Hematopoietic multipotent progenitor cell treated with erythropoietin and hydrocortisone succinate and interleukin-3 and kit ligand, for 8 days (in vitro differentiated cells): ENCODE data around the gene EPHB1.
A peak's percentile ranks its signal among the peaks of the same experiment; 100 is the strongest.

Experiments used
- DNase-seq: peaks from one replicate; pipeline ENCODE4 v3.0.0-alpha.2; 2015

The EPHB1 gene

GRCh38 chr3:134794950-134795745 lies at the start of gene EPHB1:
Gene EPHB1 (plus strand): TSS chr3:134795260.
- DNase-seq, result peak; percentile 72

- no peak for DNase-seq
Observed at GRCh38 chr3:134748698-134749097, 46.4 kb upstream of the EPHB1 start.

DNA sequence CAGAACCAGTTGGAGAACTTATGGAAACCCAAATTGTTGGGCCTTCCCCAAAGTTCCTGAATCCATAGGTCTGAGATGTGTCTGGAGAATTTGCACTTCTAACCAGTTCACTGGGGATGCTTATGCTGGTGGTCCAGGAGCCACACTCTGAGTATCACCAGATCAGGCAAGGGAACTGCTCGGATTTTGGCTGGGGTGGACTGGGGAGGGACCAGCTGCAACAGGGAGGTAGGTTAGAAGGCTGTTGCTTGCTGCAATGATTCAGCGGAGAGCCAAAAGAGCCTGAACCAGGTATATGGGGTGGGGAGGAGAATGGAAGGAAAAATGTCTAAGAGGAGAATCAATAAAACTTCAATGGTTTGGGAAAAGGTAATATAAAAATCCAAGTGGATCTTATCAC lies 45.9 kb upstream of the EPHB1 start:
- no peak for DNase-seq

DNA sequence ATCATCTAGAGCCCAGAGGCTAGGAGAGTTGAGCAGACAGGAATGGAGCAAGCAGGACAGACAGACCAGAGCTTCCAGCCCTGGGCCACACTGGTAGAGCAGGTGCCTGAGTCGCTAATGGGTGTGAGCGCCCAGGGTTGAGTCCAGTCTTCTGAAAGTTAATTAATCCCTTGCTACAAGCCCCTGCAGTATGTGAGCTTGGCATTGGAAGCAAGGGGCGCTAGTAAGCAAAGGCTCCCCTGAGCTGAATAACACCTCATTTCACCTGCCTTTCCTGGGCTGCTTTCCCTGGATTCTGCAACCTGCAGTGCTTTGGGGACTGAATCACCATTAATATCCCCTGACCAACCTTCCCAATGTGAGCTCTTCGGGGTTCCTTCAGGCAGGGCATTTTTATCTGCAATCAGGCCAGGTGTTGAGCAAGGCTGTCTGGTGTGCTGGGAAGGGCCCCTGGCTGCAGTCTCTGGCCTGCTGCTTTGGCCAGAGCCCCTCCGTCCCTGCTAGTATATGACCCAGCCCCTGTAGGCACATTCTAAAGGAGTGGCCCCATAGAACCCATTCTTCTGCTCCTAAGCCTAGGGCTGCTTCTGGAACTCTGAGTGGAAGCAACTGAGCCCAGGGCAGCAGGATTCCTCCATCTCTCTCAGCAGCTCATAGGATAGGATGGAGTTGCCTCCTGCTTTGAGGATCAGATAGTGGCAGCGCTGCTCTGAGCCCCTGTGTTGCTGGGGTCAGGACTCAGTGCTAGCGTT lies 45.1 kb upstream of the EPHB1 start:
- no peak for DNase-seq

DNA sequence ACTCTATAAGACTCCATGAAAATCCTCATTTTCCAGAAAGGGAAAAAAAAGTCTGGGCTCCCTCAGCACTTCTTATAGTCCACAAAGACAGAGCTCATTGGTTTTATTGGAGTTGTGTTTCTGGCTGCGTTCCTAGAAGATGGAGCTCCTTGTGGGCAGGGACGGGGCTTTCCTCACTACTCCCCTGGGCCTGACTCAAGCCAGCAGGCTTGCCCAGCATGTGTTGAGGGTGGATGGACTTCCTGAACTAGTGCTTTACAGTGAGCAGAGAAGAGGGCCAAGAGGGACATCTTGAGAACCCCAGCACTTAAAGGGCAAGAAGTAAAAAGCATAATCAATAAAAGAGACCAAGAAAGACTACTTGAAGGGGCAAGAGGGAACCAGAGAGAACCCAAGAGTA lies 43.2 kb upstream of the EPHB1 start:
- no peak for DNase-seq

DNA sequence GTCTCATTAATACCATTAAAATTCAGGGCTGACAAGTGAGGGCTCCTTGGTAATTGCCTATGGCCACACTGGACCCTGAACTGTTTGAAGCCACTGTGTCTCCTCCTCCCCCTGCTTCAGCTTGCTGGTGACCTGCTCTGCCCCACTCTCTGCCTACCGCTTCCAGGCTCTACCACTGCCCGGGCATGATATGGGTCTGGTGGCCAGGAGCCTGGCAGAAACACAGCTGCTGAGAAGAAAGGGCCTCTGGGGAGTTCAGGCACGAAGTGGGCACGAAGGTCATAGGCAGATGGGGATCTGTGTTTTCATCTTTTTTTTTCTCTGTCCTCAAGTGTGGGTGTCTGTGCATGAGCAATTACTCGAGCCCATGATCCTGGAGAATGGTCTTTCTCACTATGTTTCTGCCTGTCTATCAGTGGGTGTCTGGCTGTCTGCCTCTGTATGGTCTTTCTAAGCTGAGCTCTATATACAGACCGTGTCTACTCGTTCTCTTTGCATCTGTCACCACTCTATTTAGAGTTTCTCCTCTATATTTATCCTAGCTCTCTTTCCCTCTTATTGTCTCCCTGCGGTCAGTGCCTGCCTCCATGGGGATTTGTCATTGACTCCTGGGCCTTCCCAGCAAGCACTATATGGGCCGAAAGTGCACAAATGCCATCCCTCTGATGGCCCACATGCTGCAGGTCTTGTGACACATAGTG lies 42.1 kb upstream of the EPHB1 start:
- no peak for DNase-seq

GRCh38 chr3:134753999-134754742 lies 40.9 kb upstream of the EPHB1 start:
- no peak for DNase-seq

DNA sequence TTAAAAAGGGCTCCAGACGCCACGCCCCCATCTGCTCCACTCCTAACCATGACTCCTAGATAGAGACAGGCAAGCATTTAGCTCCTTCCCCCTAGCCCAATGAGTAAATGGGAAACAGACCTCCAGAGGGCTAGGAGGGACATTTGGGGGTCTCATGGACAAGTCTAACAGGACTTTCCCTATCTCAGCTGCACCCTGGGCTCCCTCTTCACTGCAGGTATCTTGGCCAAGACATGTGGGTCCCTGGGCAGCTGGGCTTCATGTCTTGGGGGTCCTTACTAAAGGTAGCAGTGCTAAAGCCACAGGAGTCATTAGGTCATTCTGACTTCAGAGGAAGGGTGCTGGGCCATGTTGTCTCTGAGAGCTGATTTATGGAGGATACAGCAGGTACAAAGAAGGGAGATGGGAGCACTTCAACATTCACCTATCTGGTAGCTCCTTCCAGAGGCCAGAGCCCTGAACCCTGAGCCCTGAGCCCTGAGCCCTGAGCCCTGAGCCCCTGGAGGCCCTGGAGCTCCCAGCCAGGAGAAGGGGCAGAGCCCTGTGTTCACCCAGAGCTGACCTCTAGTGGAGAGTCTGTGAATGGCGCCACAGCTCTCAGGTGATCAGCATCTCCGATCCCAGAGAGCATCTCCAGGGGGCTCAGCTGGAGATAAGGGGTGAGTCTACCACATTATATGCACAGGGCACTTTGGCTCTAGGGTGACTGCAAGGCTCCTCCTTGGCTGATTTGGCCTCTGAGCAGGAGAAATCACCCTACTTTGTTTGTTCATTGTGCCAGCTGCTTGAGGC lies 40.1 kb upstream of the EPHB1 start:
- DNase-seq, result peak; percentile 37

GRCh38 chr3:134755821-134756220 lies 39.2 kb upstream of the EPHB1 start:
- DNase-seq, result no peak

- no peak for DNase-seq
Observed at GRCh38 chr3:134757549-134758069, 37.5 kb upstream of the EPHB1 start.

- no peak for DNase-seq
Observed at GRCh38 chr3:134761213-134761612, 33.8 kb upstream of the EPHB1 start.

DNA sequence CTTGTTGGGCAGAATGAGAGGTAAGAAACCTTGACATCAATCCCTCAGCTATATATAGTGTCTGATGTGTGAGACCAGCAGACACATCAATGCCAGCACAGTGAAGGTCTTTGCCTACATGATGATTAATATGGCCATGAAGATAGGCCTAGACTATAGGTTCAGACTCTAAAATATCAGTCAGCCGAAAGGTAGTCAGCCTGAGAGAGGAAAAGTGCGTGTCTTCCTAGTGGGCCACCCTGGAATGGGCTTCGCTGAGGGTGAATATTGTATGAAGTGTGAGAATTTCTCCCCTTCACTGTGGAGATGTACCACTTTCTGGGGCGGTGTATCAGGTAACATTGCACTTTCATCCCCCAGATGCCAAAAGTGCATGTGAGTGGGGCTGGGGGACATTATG lies 33.0 kb upstream of the EPHB1 start:
- DNase-seq, result no peak

GRCh38 chr3:134765468-134765867 lies 29.6 kb upstream of the EPHB1 start:
- no peak for DNase-seq

GRCh38 chr3:134766290-134766689 lies 28.8 kb upstream of the EPHB1 start:
- DNase-seq, result no peak

DNA sequence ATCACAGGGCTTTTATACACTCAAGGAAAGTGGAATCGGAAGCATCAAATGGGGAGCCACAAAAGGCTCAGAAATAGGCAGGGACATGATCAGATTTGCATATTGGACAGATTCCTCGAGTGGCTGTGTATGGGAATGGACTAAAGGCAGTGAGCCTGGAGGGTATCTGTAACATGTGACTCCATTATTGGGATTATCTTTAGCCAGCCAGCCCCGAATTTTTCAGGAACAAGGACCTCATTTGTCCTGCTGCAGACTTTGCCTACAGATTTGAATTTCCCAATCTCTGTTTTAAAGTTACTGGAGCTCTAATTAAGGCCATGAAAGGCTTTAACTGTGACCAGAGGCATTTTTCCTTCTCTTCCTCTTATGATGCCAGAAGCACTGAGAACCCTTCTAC lies 26.9 kb upstream of the EPHB1 start:
- DNase-seq, result no peak

- no peak for DNase-seq
Observed at GRCh38 chr3:134768837-134769236, 26.2 kb upstream of the EPHB1 start.

GRCh38 chr3:134769287-134769868 lies 25.7 kb upstream of the EPHB1 start:
- no peak for DNase-seq

GRCh38 chr3:134772011-134772410 lies 23.0 kb upstream of the EPHB1 start:
- no peak for DNase-seq

DNA sequence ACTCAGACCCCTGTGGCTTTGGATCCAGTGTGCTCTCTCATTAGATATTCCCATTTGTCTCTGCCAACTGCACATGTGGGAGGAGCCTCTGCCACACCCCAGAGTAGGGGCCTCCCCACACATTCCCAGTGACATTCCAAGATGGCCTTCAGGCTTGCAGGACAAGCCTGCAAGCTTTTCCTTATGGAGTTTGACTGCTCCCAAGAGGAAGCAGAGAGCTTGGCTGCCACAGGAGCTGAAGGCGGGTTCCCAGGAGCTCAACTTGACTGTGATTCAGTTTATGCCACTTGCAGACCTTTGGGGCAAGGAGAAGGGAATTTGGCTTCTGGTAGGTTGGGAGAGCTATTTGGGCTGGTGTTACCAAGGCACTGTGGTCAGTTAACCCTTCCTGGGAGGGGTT lies 22.5 kb upstream of the EPHB1 start:
- DNase-seq, result no peak

DNA sequence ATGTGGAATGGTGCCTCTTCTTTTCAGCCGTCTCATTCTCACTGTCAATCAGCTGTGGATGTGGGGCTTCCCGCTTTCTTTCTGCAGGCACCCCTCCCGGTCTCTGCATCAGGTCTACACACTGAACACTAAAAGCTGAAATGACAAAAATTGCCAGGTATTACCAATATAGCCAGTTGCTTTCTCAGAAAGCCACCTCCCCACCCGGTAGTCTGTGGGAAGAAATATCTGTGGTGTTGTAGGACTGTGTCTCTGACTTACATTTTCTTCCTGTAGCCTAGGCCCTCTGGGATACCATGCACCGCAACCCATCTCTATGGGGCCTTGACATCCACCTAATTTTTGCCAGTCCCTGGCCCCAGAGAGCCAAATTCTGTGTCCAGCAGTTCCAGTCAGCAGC lies 19.2 kb upstream of the EPHB1 start:
- no peak for DNase-seq

- DNase-seq, result no peak
Observed at GRCh38 chr3:134776518-134776917, 18.5 kb upstream of the EPHB1 start.

DNA sequence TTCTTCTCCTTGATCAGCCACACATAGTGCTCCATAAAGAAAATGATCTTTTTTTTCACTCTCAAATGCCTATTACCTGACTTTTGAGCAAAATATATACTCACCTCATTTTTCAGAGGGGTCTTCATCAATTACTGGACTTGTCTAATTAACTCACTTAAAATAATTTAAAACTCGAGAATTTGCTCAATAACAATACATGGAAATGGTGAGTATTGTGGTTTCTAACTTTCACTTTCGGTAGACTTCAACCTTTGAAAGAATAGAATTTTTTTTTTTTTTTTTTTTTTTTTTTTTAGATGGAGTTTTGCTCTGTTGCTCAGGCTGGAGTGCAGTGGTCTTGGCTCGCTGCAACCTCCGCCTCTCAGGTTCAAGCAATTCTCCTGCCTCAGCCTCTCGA lies 17.7 kb upstream of the EPHB1 start:
- no peak for DNase-seq
